K562 (cell line): ENCODE data around the gene HOXB5. TPM values are rescaled to one million over a fixed set of nuclear protein-coding genes. Genes with fewer than 3 reads are reported as not detected.

ENCODE experiments used
- ATAC-seq: fragments of 200-7000 bp; cut with Tn5 transposase; 3 replicates; pipeline ENCODE4 v1.9.1; 2020; ENCODE audit warnings: moderate library complexity
- BruUV-seq: library from RNA; stranded (reverse); fragments of 400-500 nt; replicated peaks from 2 replicates; lab custom pipeline; 2021; lab: Mats Ljungman, UMichigan
- CTCF ChIA-PET: fragments of 300-600 bp; formaldehyde crosslinking; extraction: SDS; loops from one replicate; lab custom pipeline; 2021; ENCODE audit warnings: low intra/inter-chr PET ratio; lab: Yijun Ruan, JAX
- POLR2A ChIA-PET: fragments of 300-600, 350-650 bp; sonication (Branson Sonifier 250); formaldehyde crosslinking; extraction: SDS; loops from one replicate; lab custom pipeline; 2021; ENCODE audit warnings: antibody characterized with exemption, inconsistent platforms; lab: Yijun Ruan, JAX
- DNase-seq, 4 experiments: peaks; one replicate each; pipeline versions ENCODE4 v3.0.0 to v3.0.0-alpha.2; 2011 to 2018; ENCODE audit warnings: low spot score in 3 of 4, mixed read lengths in 3 of 4; ENCODE audit errors: extremely low read depth in 1 of 4
- FAIRE-seq: peaks from 2 replicates; lab custom pipeline; 2011; peaks lifted over from hg19 to GRCh38; lab: Jason Lieb, UNC
- H2AFZ ChIP-seq: 2 replicates; pipeline ENCODE4 v1.6.0; 2011; ENCODE audit warnings: low read depth, low read length, control low read depth, inconsistent platforms
- H3K27ac ChIP-seq: fragments of 200-600 bp; 3 replicates; pipeline ENCODE4 v1.8.0; 2011; ENCODE audit warnings: low read depth, mild to moderate bottlenecking, control low read depth, inconsistent platforms, low read length, moderate library complexity, mixed read lengths; ENCODE audit errors: extremely low read depth
- H3K27me3 ChIP-seq, 2 experiments: fragments of 300-600 bp in 1 of 2; 2 replicates in 1 of 2; 3 replicates in 1 of 2; pipeline versions ENCODE4 v1.6.0 to v1.8.0; 2011; ENCODE audit warnings: inconsistent platforms in 2 of 2, low read length in 2 of 2, mild to moderate bottlenecking in 1 of 2, mixed read lengths in 1 of 2, moderate library complexity in 1 of 2; ENCODE audit not compliant: control insufficient read depth in 2 of 2, insufficient read depth in 2 of 2
- H3K36me3 ChIP-seq: fragments of 300-600 bp; 3 replicates; pipeline ENCODE4 v1.8.0; 2011; ENCODE audit warnings: mild to moderate bottlenecking, low read length, inconsistent platforms; ENCODE audit not compliant: control insufficient read depth, insufficient read depth
- H3K4me1 ChIP-seq, 2 experiments: fragments of 200-600 bp in 1 of 2; replicated peaks in 1 of 2; 2 replicates in 1 of 2; 3 replicates in 1 of 2; pipeline versions ENCODE4 v1.5.1 to v1.8.0; 2011; ENCODE audit warnings: inconsistent platforms in 2 of 2, low read length in 2 of 2, mild to moderate bottlenecking in 1 of 2, mixed read lengths in 1 of 2, moderate library complexity in 1 of 2; ENCODE audit not compliant: control insufficient read depth in 2 of 2, insufficient read depth in 2 of 2
- H3K4me2 ChIP-seq: 2 replicates; pipeline ENCODE4 v1.6.1; 2011; ENCODE audit warnings: low read length, control low read depth, inconsistent platforms, mixed read lengths; ENCODE audit not compliant: insufficient read depth
- H3K4me3 ChIP-seq: fragments of 200-600 bp; sonication (generic), shearing (Covaris generic); 2 replicates; pipeline ENCODE4 v1.5.1; 2016; ENCODE audit warnings: control low read depth, inconsistent platforms
- H3K79me2 ChIP-seq: fragments of 200-600 bp; 3 replicates; pipeline ENCODE4 v1.8.0; 2011; ENCODE audit warnings: low read length, inconsistent platforms; ENCODE audit not compliant: control insufficient read depth, insufficient read depth
- H3K9ac ChIP-seq, 2 experiments: 2 replicates each; pipeline versions ENCODE4 v1.6.0 to v1.6.1; 2011; ENCODE audit warnings: low read depth in 2 of 2, low read length in 2 of 2, control low read depth in 1 of 2, inconsistent platforms in 1 of 2, mild to moderate bottlenecking in 1 of 2, mixed read lengths in 1 of 2; ENCODE audit not compliant: insufficient read depth in 1 of 2
- H3K9me1 ChIP-seq: one replicate; pipeline ENCODE4 v1.6.0; 2011; ENCODE audit warnings: inconsistent platforms, mild to moderate bottlenecking, low read length, moderate library complexity; ENCODE audit not compliant: control insufficient read depth, insufficient read depth
- H3K9me3 ChIP-seq: replicated peaks from 2 replicates; pipeline ENCODE4 v1.5.1; 2011; ENCODE audit warnings: low read depth, low read length, inconsistent platforms; ENCODE audit not compliant: control insufficient read depth, insufficient read depth
- H4K20me1 ChIP-seq: replicated peaks from 2 replicates; pipeline ENCODE4 v1.6.1; 2011; ENCODE audit warnings: low read length, inconsistent platforms, mixed read lengths; ENCODE audit not compliant: control insufficient read depth, insufficient read depth
- JUN ChIP-seq, 2 experiments: sonication (generic) in 1 of 2; formaldehyde crosslinking in 1 of 2; IDR thresholded peaks; 2 replicates each; pipeline versions ENCODE4 v1.6.1 to v1.8.0; 2012 to 2022; ENCODE audit warnings: borderline replicate concordance in 2 of 2, mild to moderate bottlenecking in 2 of 2, improper control_type of control experiment in 1 of 2, low read depth in 1 of 2, low read length in 1 of 2, missing genetic modification reagents in 1 of 2
- POLR2G ChIP-seq: fragments of 200-400 bp; formaldehyde crosslinking; IDR thresholded peaks from 2 replicates; pipeline ENCODE4 v1.6.1; 2017; ENCODE audit warnings: low read depth, mild to moderate bottlenecking, antibody characterized with exemption, low read length, moderate library complexity
- WGBS: fragments of 100-300 bp; shearing (Covaris generic); methylation state at CpG from one replicate; pipeline ENCODE4 v1.1.6; 2016; ENCODE audit warnings: low coverage, mixed read lengths; ENCODE audit not compliant: insufficient coverage; ENCODE audit errors: missing lambda C conversion rate; 5-methylcytosine and 5-hydroxymethylcytosine counted together
- in situ Hi-C: fragments of 300-500 bp; cut with MboI; formaldehyde crosslinking; loops from 4 replicates; pipeline ENCODE4 v1.15.0; 2018; ENCODE audit warnings: inconsistent platforms, mixed read lengths
- intact Hi-C: fragments of 100-400 bp; cut with micrococcal nuclease; formaldehyde crosslinking; loops from 2 replicates; pipeline ENCODE4 v1.14.2; 2022
- polyA plus RNA-seq, 8 experiments: library from polyadenylated mRNA; depleted of rRNA in 4 of 8; stranded (reverse) in 5 of 8; unstranded in 3 of 8; fragments of >200 nt; fragmentation: Nextera tagmentation in 2 of 8; fragmentation: Illumina TruSeq in 1 of 8; extraction: Ambion mirVana in 2 of 8; extraction: Trizol in 1 of 8; gene quantifications; 2 replicates each; pipeline versions ENCODE4 v1.2.1 to v1.2.3, GENCODE V29; 2011 to 2014; ENCODE audit warnings: inconsistent platforms in 1 of 8, missing spikeins in 1 of 8
- total RNA-seq, 7 experiments: library from RNA; depleted of rRNA in 6 of 7; stranded (reverse); fragments of >200 nt in 6 of 7; fragmentation: Illumina TruSeq in 2 of 7; extraction: Trizol in 2 of 7; gene quantifications; 2 replicates each; pipeline versions ENCODE4 v1.2.1 to v1.2.3, GENCODE V29; 2011 to 2021; ENCODE audit warnings: low replicate concordance in 1 of 7
- TF ChIP-seq, protein P1 (sequence below), 2 experiments: fragments of 450-650 bp in 1 of 2; sonication (generic) in 1 of 2; formaldehyde crosslinking in 1 of 2; IDR thresholded peaks in 1 of 2; conservative IDR thresholded peaks in 1 of 2; 2 replicates each; pipeline versions ENCODE4 v1.6.1 to v1.8.1; 2016 to 2023; ENCODE audit warnings: mild to moderate bottlenecking in 2 of 2, moderate library complexity in 2 of 2, inconsistent platforms in 1 of 2, missing genetic modification reagents in 1 of 2

The HOXB5 gene
- total and polyA plus RNA-seq, 9 of the 15 experiments (the other 6 are each of a cell fraction or from before 2014, with no cell fraction given), result 0.24 to 2.7 (median 0.65) TPM

DNA sequence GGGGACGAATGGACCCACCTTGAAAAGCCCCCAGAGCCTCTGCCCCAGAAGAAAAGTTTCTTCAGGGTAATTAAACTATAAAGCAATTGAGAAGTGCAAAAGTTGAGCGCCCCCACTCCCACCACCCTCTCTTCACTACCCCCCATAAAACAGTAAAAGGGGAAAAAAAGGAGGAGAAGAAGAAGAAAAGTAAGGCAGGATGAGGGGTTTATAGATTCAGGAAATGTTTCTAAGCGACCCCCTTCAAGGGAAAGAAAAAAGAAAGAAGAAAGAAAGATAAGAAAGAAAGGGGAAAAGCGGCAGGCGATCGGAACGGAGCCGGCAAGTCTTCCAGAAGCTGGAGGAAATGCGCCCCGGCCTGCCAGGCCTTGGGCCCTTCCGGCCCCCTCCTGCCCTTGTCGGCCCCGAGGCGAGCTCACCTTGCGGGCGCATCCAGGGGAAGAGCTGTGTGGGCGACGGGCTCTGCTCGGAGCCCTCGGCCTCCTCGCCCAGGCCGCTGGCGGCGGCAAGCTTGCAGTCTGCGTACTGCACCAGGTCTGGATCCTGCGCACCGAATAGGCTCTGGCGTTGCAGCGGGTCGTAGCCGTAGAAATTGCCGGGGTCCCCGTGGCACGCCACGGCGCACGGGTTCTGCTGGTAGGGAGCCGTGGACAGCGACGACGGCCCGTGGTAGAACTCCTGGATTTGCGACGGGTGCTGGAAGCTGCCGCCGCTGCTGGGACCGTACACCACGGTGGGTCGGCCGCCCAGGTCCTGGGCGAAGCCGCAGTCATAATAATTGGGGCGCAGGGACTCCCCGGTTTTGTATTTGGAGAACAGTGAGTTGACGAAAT is 20.5 kb upstream of the HOXB5 start:
- Histone ChIP-seq H3K4me1 (peaks cover 18 to 51% of the 10 kb centered on the region in 2 experiments), H3K9ac (no peak overlapping the region), H4K20me1 (no peaks in the 10 kb centered on the region), H3K4me3 (no peak overlapping the region), H3K9me1 (no peaks in the 10 kb centered on the region), H3K27me3 (no peaks in the 10 kb centered on the region), H3K27ac (no peak overlapping the region), H3K4me2 (no peak overlapping the region), H3K36me3 (peaks cover 8% of the 10 kb centered on the region; the same call in 1 of the 3 replicates), H3K9me3 (no peaks in the 10 kb centered on the region), H2AFZ (no peak overlapping the region), H3K79me2 (peaks cover 41% of the 10 kb centered on the region)
- no peak for TF ChIP-seq JUN (IDR thresholded peaks at IDR 0.05; ENCODE audit: borderline replicate concordance, low read depth, low read length)
- TF ChIP-seq JUN (CRISPR knock-in tag; IDR thresholded peaks at IDR 0.05; ENCODE audit: borderline replicate concordance), result no peak
- TF ChIP-seq, protein P1, sequence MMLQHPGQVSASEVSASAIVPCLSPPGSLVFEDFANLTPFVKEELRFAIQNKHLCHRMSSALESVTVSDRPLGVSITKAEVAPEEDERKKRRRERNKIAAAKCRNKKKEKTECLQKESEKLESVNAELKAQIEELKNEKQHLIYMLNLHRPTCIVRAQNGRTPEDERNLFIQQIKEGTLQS (IDR thresholded peaks at IDR 0.05), result no peak
- TF ChIP-seq, protein P1 (CRISPR knock-in tag; conservative IDR thresholded peaks at IDR 0.05), result no peak
- TF ChIP-seq POLR2G, result peak; percentile 57
- ATAC-seq (no peak), FAIRE-seq (no peak), DNase-seq (no peak)
- BruUV-seq, result no TSS peak
- WGBS, result 95% methylated on average over 34 of the region's 55 CpGs
- in situ Hi-C loops, result no loop called here
- ChIA-PET POLR2A (interaction anchor here (0.8 to 0.9 kb wide), 2 partner anchors 10 to 12 kb away, joined by 3 to 4 read pairs; partner anchors contain the start of genes HOXB6 and HOXB9), CTCF (interaction anchor here (0.6 kb wide), 1 partner anchor 601 kb away, joined by 3 read pairs; no protein-coding TSS in a partner anchor)
- intact Hi-C loops, result no loop called here
